Nephron progenitor cell (in vitro differentiated cells): ENCODE results near the gene TOMT.

ENCODE experiments used
- DNase-seq: peaks from one replicate; pipeline ENCODE4 v3.0.0; 2021
- H3K27ac Mint-ChIP-seq: 2 replicates; pipeline ENCODE4 v1.8.0; 2021; ENCODE audit warnings: mild to moderate bottlenecking, moderate library complexity, mixed read lengths
- H3K27me3 Mint-ChIP-seq: 2 replicates; pipeline ENCODE4 v1.8.0; 2021; ENCODE audit warnings: mild to moderate bottlenecking, low read depth, mixed read lengths; ENCODE audit not compliant: poor library complexity
- H3K36me3 Mint-ChIP-seq: 2 replicates; pipeline ENCODE4 v1.8.0; 2021; ENCODE audit warnings: low read depth, mixed read lengths
- H3K4me1 Mint-ChIP-seq: 2 replicates; pipeline ENCODE4 v1.8.0; 2021; ENCODE audit warnings: mixed read lengths
- H3K4me3 Mint-ChIP-seq: 2 replicates; pipeline ENCODE4 v1.8.0; 2021; ENCODE audit warnings: mild to moderate bottlenecking, moderate library complexity, mixed read lengths
- H3K9me3 Mint-ChIP-seq: 2 replicates; pipeline ENCODE4 v1.8.0; 2021; ENCODE audit warnings: mild to moderate bottlenecking, moderate library complexity, mixed read lengths
- TF ChIP-seq, protein P1 (sequence below): fragments of 200-600 bp; sonication (generic); IDR thresholded peaks from 2 replicates; pipeline ENCODE4 v1.5.0; 2021; ENCODE audit warnings: antibody characterized with exemption

The TOMT gene

DNA sequence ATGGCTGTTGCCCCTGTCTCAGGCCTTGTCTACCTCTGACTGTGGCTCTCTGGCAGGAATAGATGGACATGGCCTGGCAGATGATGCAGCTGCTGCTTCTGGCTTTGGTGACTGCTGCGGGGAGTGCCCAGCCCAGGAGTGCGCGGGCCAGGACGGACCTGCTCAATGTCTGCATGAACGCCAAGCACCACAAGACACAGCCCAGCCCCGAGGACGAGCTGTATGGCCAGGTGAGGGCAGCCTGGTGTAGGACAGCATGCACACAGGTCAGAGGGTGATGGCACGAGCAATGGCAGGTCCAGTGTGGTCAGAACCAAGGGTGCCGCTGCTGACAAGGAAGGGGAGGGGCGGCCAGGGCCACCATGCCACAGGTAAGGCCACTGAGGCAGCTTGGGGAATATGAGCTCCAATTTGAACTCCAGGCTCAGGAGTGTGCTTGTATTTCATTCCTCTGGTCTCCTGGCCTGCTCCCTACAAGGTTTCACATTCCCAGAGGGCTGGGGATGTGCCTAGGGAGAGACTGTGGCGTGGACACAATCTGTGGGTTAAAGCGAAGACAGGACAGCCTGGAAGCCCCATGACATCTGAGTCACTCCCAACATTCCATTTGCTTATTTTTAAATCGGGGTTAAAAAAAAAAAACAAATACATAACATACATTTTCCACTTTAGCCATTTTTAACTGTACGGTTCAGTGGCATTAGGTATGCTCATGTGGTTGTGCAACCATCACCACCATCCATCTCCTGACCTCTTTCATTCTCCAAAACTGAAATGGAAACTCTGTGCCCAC is 30.4 kb downstream of the TOMT start:
- TF ChIP-seq, protein P1, sequence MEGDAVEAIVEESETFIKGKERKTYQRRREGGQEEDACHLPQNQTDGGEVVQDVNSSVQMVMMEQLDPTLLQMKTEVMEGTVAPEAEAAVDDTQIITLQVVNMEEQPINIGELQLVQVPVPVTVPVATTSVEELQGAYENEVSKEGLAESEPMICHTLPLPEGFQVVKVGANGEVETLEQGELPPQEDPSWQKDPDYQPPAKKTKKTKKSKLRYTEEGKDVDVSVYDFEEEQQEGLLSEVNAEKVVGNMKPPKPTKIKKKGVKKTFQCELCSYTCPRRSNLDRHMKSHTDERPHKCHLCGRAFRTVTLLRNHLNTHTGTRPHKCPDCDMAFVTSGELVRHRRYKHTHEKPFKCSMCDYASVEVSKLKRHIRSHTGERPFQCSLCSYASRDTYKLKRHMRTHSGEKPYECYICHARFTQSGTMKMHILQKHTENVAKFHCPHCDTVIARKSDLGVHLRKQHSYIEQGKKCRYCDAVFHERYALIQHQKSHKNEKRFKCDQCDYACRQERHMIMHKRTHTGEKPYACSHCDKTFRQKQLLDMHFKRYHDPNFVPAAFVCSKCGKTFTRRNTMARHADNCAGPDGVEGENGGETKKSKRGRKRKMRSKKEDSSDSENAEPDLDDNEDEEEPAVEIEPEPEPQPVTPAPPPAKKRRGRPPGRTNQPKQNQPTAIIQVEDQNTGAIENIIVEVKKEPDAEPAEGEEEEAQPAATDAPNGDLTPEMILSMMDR = no peak
- H3K9me3 Mint-ChIP-seq = no peaks in the 10 kb centered on the region
- DNase-seq = no peak
- H3K4me3 Mint-ChIP-seq = no peak overlapping the region
- H3K36me3 Mint-ChIP-seq = no peaks in the 10 kb centered on the region
- H3K27ac Mint-ChIP-seq = no peak overlapping the region
- no peaks in the 10 kb centered on the region for H3K4me1 Mint-ChIP-seq
- H3K27me3 Mint-ChIP-seq = peaks cover 42% of the 10 kb centered on the region

DNA sequence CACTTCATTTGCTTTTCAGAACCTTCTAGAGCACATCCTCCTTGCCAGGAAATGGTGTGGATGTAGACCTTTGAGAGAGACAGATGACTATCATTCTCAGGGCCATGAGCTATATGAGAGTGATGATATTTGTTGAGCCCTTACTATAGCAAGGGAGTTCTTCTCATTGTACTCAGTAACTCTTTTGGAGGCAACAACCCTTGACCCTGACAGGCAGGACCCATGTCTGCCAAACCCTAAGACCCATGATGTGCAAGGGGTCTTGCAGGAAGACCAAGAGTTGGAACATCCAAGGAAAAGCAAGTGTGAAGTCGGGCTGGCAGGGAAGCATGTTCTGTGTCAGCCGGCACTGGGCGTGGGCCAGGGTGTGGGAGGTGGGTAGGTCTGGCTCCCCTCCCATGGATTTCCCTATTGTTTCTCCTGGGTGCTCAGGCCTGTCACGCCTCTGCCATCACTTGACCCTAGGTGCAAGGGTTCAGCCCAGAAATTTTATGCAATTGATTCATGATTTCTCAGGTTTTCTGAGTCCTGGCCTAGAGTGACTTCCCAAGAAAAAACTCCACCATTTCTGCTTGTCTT is 31.0 kb downstream of the TOMT start:
- TF ChIP-seq, protein P1 = no peak
- Mint-ChIP-seq H3K9me3 (no peaks in the 10 kb centered on the region), H3K36me3 (no peaks in the 10 kb centered on the region), H3K4me1 (no peaks in the 10 kb centered on the region), H3K27me3 (peaks cover 42% of the 10 kb centered on the region), H3K27ac (no peak overlapping the region), H3K4me3 (no peak overlapping the region)
- no peak for DNase-seq

DNA sequence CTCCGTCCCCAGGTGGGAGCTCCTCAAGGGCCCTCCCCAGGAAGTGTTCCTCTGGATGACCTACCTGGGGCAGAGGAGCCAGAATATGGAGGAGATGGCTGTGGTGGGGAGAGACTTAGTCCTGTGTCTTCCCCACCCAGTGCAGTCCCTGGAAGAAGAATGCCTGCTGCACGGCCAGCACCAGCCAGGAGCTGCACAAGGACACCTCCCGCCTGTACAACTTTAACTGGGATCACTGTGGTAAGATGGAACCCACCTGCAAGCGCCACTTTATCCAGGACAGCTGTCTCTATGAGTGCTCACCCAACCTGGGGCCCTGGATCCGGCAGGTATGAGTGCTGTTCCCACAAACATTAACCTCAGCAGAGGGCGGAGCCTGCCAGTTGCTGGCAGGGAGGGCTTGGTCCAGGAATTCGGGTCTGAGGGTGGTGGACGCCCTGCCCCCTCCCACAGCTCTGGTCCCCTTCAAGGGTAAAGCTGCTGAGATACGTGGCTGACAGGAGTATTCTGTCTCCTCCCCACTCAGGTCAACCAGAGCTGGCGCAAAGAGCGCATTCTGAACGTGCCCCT is 33.2 kb downstream of the TOMT start:
- no peaks in the 10 kb centered on the region for H3K36me3 Mint-ChIP-seq
- H3K9me3 Mint-ChIP-seq = no peaks in the 10 kb centered on the region
- TF ChIP-seq, protein P1 = no peak
- H3K4me1 Mint-ChIP-seq = no peaks in the 10 kb centered on the region
- H3K4me3 Mint-ChIP-seq = no peak overlapping the region
- DNase-seq = no peak
- peaks cover 28% of the 10 kb centered on the region for H3K27me3 Mint-ChIP-seq
- no peak overlapping the region for H3K27ac Mint-ChIP-seq

DNA sequence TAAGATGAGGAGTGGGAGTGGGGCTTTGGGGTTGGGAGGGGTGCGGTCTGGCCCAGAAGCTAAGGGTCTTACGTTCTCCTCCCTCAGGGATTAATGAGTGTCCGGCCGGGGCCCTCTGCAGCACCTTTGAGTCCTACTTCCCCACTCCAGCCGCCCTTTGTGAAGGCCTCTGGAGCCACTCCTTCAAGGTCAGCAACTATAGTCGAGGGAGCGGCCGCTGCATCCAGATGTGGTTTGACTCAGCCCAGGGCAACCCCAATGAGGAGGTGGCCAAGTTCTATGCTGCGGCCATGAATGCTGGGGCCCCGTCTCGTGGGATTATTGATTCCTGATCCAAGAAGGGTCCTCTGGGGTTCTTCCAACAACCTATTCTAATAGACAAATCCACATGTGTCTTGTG is 33.8 kb downstream of the TOMT start:
- Mint-ChIP-seq H3K4me3 (no peak overlapping the region), H3K27me3 (peaks cover 26% of the 10 kb centered on the region), H3K4me1 (no peaks in the 10 kb centered on the region), H3K27ac (no peak overlapping the region), H3K9me3 (no peaks in the 10 kb centered on the region), H3K36me3 (no peaks in the 10 kb centered on the region)
- TF ChIP-seq, protein P1 = no peak
- no peak for DNase-seq

DNA sequence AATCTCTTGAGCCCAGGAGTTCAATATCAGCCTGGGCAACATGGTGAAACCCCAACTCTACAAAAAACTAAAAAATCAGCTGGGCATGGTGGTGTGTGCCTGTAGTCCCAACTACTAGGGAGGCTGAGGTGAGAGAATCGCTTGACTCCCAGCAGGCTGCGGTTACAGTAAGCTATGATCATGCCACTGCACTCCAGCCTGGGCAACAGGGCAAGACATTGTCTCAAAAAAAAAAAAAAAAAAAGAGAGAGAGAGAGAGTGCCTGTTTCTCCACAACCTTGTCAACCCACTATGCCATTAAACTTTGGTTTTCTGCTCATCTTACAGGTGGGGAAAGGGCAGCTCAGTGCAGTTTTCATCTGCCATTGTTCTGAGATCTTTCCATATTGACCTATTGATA is 34.9 kb downstream of the TOMT start:
- Mint-ChIP-seq H3K9me3 (no peaks in the 10 kb centered on the region), H3K27ac (no peak overlapping the region), H3K27me3 (peaks cover 21% of the 10 kb centered on the region), H3K4me3 (no peak overlapping the region), H3K36me3 (no peaks in the 10 kb centered on the region), H3K4me1 (no peaks in the 10 kb centered on the region)
- no peak for DNase-seq
- TF ChIP-seq, protein P1 = no peak
